GM23338 (cell line): ENCODE data around the gene LAT. TPM values are rescaled to one million over a fixed set of nuclear protein-coding genes. Genes with fewer than 3 reads are reported as not detected.

ENCODE experiments used
- CREB1 ChIP-seq: fragments of 250-450 bp; sonication (Bioruptor Pico); IDR thresholded peaks from 2 replicates; pipeline ENCODE4 v1.5.0; 2020; ENCODE audit warnings: low read depth, mild to moderate bottlenecking, moderate library complexity
- ETS1 ChIP-seq: IDR thresholded peaks from 2 replicates; pipeline ENCODE4 v1.6.1; 2016; ENCODE audit warnings: antibody characterized with exemption
- EZH2 ChIP-seq: fragments of 200-600 bp; sonication (generic); IDR thresholded peaks from one replicate; pipeline ENCODE4 v1.8.0; 2017; ENCODE audit warnings: antibody characterized with exemption, mild to moderate bottlenecking, low read depth; ENCODE audit not compliant: unreplicated experiment
- JUNB ChIP-seq: IDR thresholded peaks from one replicate; pipeline ENCODE4 v1.6.1; 2016; ENCODE audit warnings: antibody characterized with exemption; ENCODE audit not compliant: unreplicated experiment
- NANOG ChIP-seq: IDR thresholded peaks from 2 replicates; pipeline ENCODE4 v1.6.1; 2016; ENCODE audit warnings: antibody characterized with exemption, borderline replicate concordance
- ZNF114 ChIP-seq: fragments of 250-450 bp; sonication (Bioruptor Pico); IDR thresholded peaks from 2 replicates; pipeline ENCODE4 v1.5.0; 2020; ENCODE audit warnings: mild to moderate bottlenecking, moderate library complexity
- ZNF462 ChIP-seq: fragments of 250-450 bp; sonication (Bioruptor Pico); IDR thresholded peaks from 2 replicates; pipeline ENCODE4 v1.5.0; 2020; ENCODE audit warnings: mild to moderate bottlenecking, moderate library complexity
- polyA plus RNA-seq: library from polyadenylated mRNA; unstranded; fragments of >200 nt; fragmentation: Nextera tagmentation; extraction: Ambion mirVana; gene quantifications from 2 replicates; pipeline ENCODE4 v1.2.1, GENCODE V29; 2016
- total RNA-seq: library from RNA; depleted of rRNA; stranded (reverse); fragments of >200 nt; shearing (Covaris generic); gene quantifications from 2 replicates; pipeline ENCODE4 v1.2.3, GENCODE V29; 2014
- TF ChIP-seq, protein P1 (sequence below), 2 experiments: fragments of 200-600 bp in 1 of 2; sonication (generic) in 1 of 2; conservative IDR thresholded peaks; 2 replicates each; pipeline versions ENCODE4 v1.5.1 to v1.6.1; 2016 to 2017; ENCODE audit warnings: antibody characterized with exemption in 2 of 2, low read depth in 2 of 2, mild to moderate bottlenecking in 2 of 2, moderate library complexity in 1 of 2

LAT gene
- total and polyA plus RNA-seq, 2 experiments from 2014 or later = 2.2 to 2.4 TPM

DNA sequence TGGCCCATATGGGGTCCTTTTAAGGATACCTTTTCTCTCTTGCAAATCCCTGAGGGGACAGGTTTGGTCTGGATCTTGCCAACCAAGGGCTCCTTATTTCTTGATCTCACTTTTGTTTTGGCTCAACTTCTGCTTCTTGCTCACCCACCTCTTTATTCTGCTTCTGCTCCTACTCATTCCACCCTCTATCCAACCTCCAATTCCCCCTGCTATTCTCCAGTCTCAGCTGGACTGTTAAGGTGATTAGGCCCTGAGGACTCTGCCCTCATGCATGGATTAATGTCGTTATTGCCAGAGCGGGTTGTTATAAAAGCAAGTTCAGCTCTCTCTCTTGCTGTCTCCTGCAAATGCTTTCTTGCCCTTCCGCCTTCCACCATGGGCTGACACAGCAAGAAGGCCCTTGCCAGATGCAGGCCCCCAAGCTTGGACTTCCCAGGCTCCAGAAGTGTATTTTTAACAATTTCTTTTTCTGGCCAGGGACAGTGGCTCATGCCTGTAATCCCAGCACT is 29.8 kb downstream of the LAT start (continued):
- no peak for TF ChIP-seq ZNF462 (CRISPR knock-in tag)
- no peak for TF ChIP-seq EZH2
- TF ChIP-seq CREB1 = no peak
- no peak for TF ChIP-seq ETS1
- no peak for TF ChIP-seq ZNF114 (CRISPR knock-in tag)
- no peak for TF ChIP-seq JUNB
- no peak for TF ChIP-seq NANOG
- TF ChIP-seq, protein P1, sequence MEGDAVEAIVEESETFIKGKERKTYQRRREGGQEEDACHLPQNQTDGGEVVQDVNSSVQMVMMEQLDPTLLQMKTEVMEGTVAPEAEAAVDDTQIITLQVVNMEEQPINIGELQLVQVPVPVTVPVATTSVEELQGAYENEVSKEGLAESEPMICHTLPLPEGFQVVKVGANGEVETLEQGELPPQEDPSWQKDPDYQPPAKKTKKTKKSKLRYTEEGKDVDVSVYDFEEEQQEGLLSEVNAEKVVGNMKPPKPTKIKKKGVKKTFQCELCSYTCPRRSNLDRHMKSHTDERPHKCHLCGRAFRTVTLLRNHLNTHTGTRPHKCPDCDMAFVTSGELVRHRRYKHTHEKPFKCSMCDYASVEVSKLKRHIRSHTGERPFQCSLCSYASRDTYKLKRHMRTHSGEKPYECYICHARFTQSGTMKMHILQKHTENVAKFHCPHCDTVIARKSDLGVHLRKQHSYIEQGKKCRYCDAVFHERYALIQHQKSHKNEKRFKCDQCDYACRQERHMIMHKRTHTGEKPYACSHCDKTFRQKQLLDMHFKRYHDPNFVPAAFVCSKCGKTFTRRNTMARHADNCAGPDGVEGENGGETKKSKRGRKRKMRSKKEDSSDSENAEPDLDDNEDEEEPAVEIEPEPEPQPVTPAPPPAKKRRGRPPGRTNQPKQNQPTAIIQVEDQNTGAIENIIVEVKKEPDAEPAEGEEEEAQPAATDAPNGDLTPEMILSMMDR (conservative IDR thresholded peaks at IDR 0.05; ENCODE audit: low read depth in 2 of 2) = no peak
